ENCODE data around the gene GRIN1.

- TF ChIP-seq SUZ12 (IDR thresholded peaks at IDR 0.05), result no peak
- no peak for TF ChIP-seq SP1 (IDR thresholded peaks at IDR 0.05)
- no peak for TF ChIP-seq ELF4 (IDR thresholded peaks at IDR 0.05)
- TF ChIP-seq NFRKB (IDR thresholded peaks at IDR 0.05), result no peak
These were observed 35.9 kb downstream of the GRIN1 start for GRCh38 chr9:137174722-137175293.
